ENCODE measurements around the gene ST8SIA4. TPM values are rescaled to one million over a fixed set of nuclear protein-coding genes. Genes with fewer than 3 reads are reported as not detected.

The ST8SIA4 gene, protein sequence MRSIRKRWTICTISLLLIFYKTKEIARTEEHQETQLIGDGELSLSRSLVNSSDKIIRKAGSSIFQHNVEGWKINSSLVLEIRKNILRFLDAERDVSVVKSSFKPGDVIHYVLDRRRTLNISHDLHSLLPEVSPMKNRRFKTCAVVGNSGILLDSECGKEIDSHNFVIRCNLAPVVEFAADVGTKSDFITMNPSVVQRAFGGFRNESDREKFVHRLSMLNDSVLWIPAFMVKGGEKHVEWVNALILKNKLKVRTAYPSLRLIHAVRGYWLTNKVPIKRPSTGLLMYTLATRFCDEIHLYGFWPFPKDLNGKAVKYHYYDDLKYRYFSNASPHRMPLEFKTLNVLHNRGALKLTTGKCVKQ
- total RNA-seq (1 to 10 TPM; 3.6 to 5.9 (median 4.3) TPM), polyA plus RNA-seq (0.84 TPM)
- long read RNA-seq, donor 1, full-length matches to known transcripts, result 3 of 5 reads
- long read RNA-seq, donor 1, partial matches to known transcripts, result 2 of 5 reads
- long read RNA-seq, donor 1, other reads (novel, unspliced or antisense), result 0 of 5 reads
- long read RNA-seq, donor 2, full-length matches to known transcripts, result 3 of 3 reads
- long read RNA-seq, donor 2, partial matches to known transcripts, result 0 of 3 reads
- long read RNA-seq, donor 2, other reads (novel, unspliced or antisense), result 0 of 3 reads
- long read RNA-seq, donor 3, full-length matches to known transcripts, result 3 of 6 reads
- long read RNA-seq, donor 3, partial matches to known transcripts, result 1 of 6 reads
- long read RNA-seq, donor 3, other reads (novel, unspliced or antisense), result 2 of 6 reads
- long read RNA-seq, donor 4, full-length matches to known transcripts, result 1 of 1 reads
- long read RNA-seq, donor 4, partial matches to known transcripts, result 0 of 1 reads
- long read RNA-seq, donor 4, other reads (novel, unspliced or antisense), result 0 of 1 reads

GRCh38 chr5:100903039-100903887 lies at the start of gene ST8SIA4:
Gene ST8SIA4 (minus strand): TSS chr5:100903282. CDS start chr5:100902955, 327 bp downstream.
- Histone ChIP-seq H3K4me1 (ENCODE audit: control insufficient read depth, insufficient read depth, low read length) (no peaks in the 10 kb centered on the region), H3K27me3 (ENCODE audit: control insufficient read depth, insufficient read depth) (no peaks in the 10 kb centered on the region), H3K9me3 (ENCODE audit: control insufficient read depth, low read length) (no peaks in the 10 kb centered on the region), H3K27ac (ENCODE audit: low read length) (peak within 1 kb of the TSS; percentile 62), H3K4me3 (ENCODE audit: low read length) (peak within 1 kb of the TSS; percentile 63)
- intact Hi-C loops (cut with DNase I), result loop anchor here in 1 of 4 donors (10.0 kb wide), 1 partner anchor 78 kb away; no protein-coding TSS in a partner anchor
- ATAC-seq (peak; percentile 90 to 91), DNase-seq (peak; percentile 79 to 93 (median 93))
- under 1% methylated on average over 43 of the region's 43 CpGs for WGBS

- Histone ChIP-seq H3K4me1 (ENCODE audit: control insufficient read depth, insufficient read depth, low read length) (no peaks in the 10 kb centered on the region), H3K27ac (ENCODE audit: low read length) (no peak overlapping the region), H3K9me3 (ENCODE audit: control insufficient read depth, low read length) (no peaks in the 10 kb centered on the region), H3K4me3 (ENCODE audit: low read length) (no peak overlapping the region), H3K27me3 (ENCODE audit: control insufficient read depth, insufficient read depth) (no peaks in the 10 kb centered on the region)
- intact Hi-C loops (cut with DNase I), result no loop called here
- 64% methylated on average over 4 of the region's 4 CpGs for WGBS
- ATAC-seq, result no peak
- DNase-seq, result no peak
These were observed 47.9 kb upstream of the ST8SIA4 start for GRCh38 chr5:100950985-100951384.

DNA sequence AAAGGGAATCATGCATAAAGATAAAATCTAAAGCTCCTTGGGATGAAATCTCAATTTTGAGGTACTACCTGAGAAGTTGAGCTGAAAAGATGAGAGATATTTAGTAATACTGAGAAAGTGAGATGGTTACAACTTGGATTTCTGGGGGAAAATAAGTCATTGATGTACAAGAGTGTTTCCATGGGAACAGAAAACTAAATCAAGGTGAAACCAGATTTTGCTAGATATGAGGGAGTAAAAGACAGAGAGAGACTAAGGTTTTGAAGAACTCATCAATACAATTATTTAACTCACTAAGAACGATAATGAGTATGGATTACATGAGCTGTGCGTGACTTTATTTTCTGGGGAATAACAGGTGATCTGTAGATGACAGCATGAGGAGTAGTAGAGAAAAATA lies 10.2 kb upstream of the ST8SIA4 start:
- WGBS, result 92% methylated on average over 2 of the region's 2 CpGs

DNA sequence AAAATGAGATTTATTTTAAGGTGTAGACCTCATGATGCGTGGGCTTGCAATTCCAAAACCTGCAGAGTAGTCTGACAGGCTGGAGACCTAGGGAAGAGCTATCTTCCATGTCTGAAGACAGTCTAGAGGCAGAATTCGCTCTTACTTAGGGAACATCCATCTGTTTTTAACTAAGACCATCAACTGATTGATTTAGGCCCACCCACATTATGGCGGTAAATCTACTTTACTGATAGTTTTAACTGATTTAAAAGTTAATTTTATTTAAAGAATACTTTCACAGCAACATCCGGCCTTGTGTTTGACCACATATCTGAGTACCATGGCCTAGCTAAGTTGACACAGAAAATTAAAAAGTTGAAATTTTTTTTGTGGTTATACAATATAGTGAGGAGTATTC lies 6.0 kb upstream of the ST8SIA4 start:
- Histone ChIP-seq H3K4me1 (ENCODE audit: control insufficient read depth, insufficient read depth, low read length) (no peaks in the 10 kb centered on the region), H3K4me3 (ENCODE audit: low read length) (no peak overlapping the region), H3K27me3 (ENCODE audit: control insufficient read depth, insufficient read depth) (no peaks in the 10 kb centered on the region), H3K27ac (ENCODE audit: low read length) (no peak overlapping the region), H3K9me3 (ENCODE audit: control insufficient read depth, low read length) (no peaks in the 10 kb centered on the region)
- 96% methylated on average over 4 of the region's 4 CpGs for WGBS
- DNase-seq (no peak), ATAC-seq (no peak)
- intact Hi-C loops (cut with DNase I), result loop anchor here in 1 of 4 donors (10.0 kb wide), 1 partner anchor 84 kb away; no protein-coding TSS in a partner anchor

More for the DNA sequence above, 10.2 kb upstream of the ST8SIA4 start:
- Histone ChIP-seq H3K27me3 (ENCODE audit: control insufficient read depth, insufficient read depth) (no peaks in the 10 kb centered on the region), H3K9me3 (ENCODE audit: control insufficient read depth, low read length) (no peaks in the 10 kb centered on the region), H3K4me3 (ENCODE audit: low read length) (no peak overlapping the region), H3K4me1 (ENCODE audit: control insufficient read depth, insufficient read depth, low read length) (no peaks in the 10 kb centered on the region), H3K27ac (ENCODE audit: low read length) (no peak overlapping the region)
- no peak for DNase-seq
- intact Hi-C loops (cut with DNase I), result no loop called here
- ATAC-seq, result no peak

GRCh38 chr5:100905259-100905914 lies 2.3 kb upstream of the ST8SIA4 start:
- intact Hi-C loops (cut with DNase I), result loop anchor here in 1 of 4 donors (10.0 kb wide), 1 partner anchor 81 kb away; no protein-coding TSS in a partner anchor

GRCh38 chr5:100904259-100904861 lies 1.3 kb upstream of the ST8SIA4 start:
- H3K27ac ChIP-seq (ENCODE audit: low read length), result peak overlapping the region; percentile 59
- peak in 1 of 3 donors; percentile 43 for DNase-seq
- no peaks in the 10 kb centered on the region for H3K4me1 ChIP-seq (ENCODE audit: control insufficient read depth, insufficient read depth, low read length)
- 6% methylated on average over 23 of the region's 23 CpGs for WGBS
- no peaks in the 10 kb centered on the region for H3K9me3 ChIP-seq (ENCODE audit: control insufficient read depth, low read length)
- intact Hi-C loops (cut with DNase I), result loop anchor here in 1 of 4 donors (10.0 kb wide), 1 partner anchor 80 kb away; no protein-coding TSS in a partner anchor
- H3K4me3 ChIP-seq (ENCODE audit: low read length), result peak overlapping the region; percentile 63
- no peak for ATAC-seq
- no peaks in the 10 kb centered on the region for H3K27me3 ChIP-seq (ENCODE audit: control insufficient read depth, insufficient read depth)

More at GRCh38 chr5:100905259-100905914, 2.3 kb upstream of the ST8SIA4 start:
- Histone ChIP-seq H3K27ac (ENCODE audit: low read length) (no peak overlapping the region), H3K9me3 (ENCODE audit: control insufficient read depth, low read length) (no peaks in the 10 kb centered on the region), H3K27me3 (ENCODE audit: control insufficient read depth, insufficient read depth) (no peaks in the 10 kb centered on the region), H3K4me3 (ENCODE audit: low read length) (peak overlapping the region; percentile 63), H3K4me1 (ENCODE audit: control insufficient read depth, insufficient read depth, low read length) (no peaks in the 10 kb centered on the region)
- ATAC-seq (no peak), DNase-seq (no peak)
- 69% methylated on average over 6 of the region's 6 CpGs for WGBS

DNA sequence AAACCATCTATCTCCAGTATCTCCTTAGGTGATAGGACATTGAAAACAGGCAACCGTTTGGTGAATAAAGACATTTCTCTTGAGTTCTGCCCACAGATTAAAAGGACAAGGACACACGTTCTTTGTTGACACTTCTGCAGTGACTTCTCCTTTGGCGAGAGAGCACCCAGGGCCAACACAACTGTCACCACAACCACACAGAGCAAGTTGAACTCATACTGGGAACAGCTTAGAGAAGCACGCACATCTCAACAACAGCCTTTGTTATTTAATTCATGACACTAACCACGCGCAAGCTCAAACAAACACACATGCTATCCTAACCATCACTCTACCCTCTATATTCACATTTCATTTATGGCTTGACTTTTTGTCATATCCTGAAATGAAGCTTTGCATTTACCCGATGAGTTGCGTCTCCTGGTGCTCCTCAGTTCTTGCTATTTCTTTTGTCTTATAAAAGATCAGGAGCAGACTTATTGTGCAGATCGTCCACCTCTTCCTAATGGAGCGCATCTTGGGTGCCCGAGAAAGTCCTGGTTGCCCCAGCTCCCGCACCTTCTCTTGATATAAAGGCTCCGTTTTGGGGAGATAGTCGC lies 543 bp downstream of the ST8SIA4 start:
- H3K4me1 ChIP-seq (ENCODE audit: control insufficient read depth, insufficient read depth, low read length), result no peaks in the 10 kb centered on the region
- H3K27me3 ChIP-seq (ENCODE audit: control insufficient read depth, insufficient read depth), result no peaks in the 10 kb centered on the region
- 1% methylated on average over 14 of the region's 14 CpGs for WGBS
- H3K4me3 ChIP-seq (ENCODE audit: low read length), result peak overlapping the region; percentile 63
- H3K27ac ChIP-seq (ENCODE audit: low read length), result peak overlapping the region; percentile 62
- intact Hi-C loops (cut with DNase I), result loop anchor here in 1 of 4 donors (10.0 kb wide), 1 partner anchor 78 kb away; no protein-coding TSS in a partner anchor
- ATAC-seq (no peak), DNase-seq (peak in 1 of 3 donors; percentile 35)
- no peaks in the 10 kb centered on the region for H3K9me3 ChIP-seq (ENCODE audit: control insufficient read depth, low read length)

- no peaks in the 10 kb centered on the region for H3K27me3 ChIP-seq (ENCODE audit: control insufficient read depth, insufficient read depth)
- 3% methylated on average over 9 of the region's 9 CpGs for WGBS
- intact Hi-C loops (cut with DNase I), result loop anchor here in 1 of 4 donors (10.0 kb wide), 1 partner anchor 77 kb away; no protein-coding TSS in a partner anchor
- H3K4me3 ChIP-seq (ENCODE audit: low read length), result peak overlapping the region; percentile 63
- DNase-seq (peak in 2 of 3 donors; percentile 31 to 67), ATAC-seq (peak; percentile 72 to 81)
- H3K9me3 ChIP-seq (ENCODE audit: control insufficient read depth, low read length), result no peaks in the 10 kb centered on the region
- no peaks in the 10 kb centered on the region for H3K4me1 ChIP-seq (ENCODE audit: control insufficient read depth, insufficient read depth, low read length)
- H3K27ac ChIP-seq (ENCODE audit: low read length), result peak overlapping the region; percentile 78
These were observed 1.2 kb downstream of the ST8SIA4 start for GRCh38 chr5:100901821-100902341.

Measured in right cardiac atrium (tissue), 5 donors.